ENCODE measurements around the gene KRT23. TPM values are rescaled to one million over a fixed set of nuclear protein-coding genes. Genes with fewer than 3 reads are reported as not detected.

KRT23 gene
- total RNA-seq, 1 donor from 2014 or later, result 0.60 TPM

- H3K9me3 Mint-ChIP-seq, result no peaks in the 10 kb centered on the region
- DNase-seq (ENCODE audit: low spot score), result peak; percentile 31
- H3K9me3 ChIP-seq (ENCODE audit: low read depth), result no peaks in the 10 kb centered on the region
Measured at GRCh38 chr17:40945414-40945813, 8.0 kb upstream of the KRT23 start.

GRCh38 chr17:40944531-40944930 is 7.1 kb upstream of the KRT23 start:
- H3K36me3 Mint-ChIP-seq, result no peaks in the 10 kb centered on the region
- H3K27ac Mint-ChIP-seq, result no peak overlapping the region
- Histone ChIP-seq H4K20me1 (ENCODE audit: low read depth) (no peaks in the 10 kb centered on the region), H3F3A (ENCODE audit: low read depth) (peaks cover 18% of the 10 kb centered on the region), H3K4me2 (no peak overlapping the region), H3K36me3 (no peaks in the 10 kb centered on the region), H3K4me3 (no peak overlapping the region), H3K9ac (no peak overlapping the region), H3K4me1 (peaks cover 45% of the 10 kb centered on the region), H2AFZ (replicated peaks) (no peak overlapping the region), H3K9me3 (ENCODE audit: low read depth) (no peaks in the 10 kb centered on the region), H3K27ac (peak overlapping the region; percentile 39), H3K79me2 (ENCODE audit: low read depth) (no peaks in the 10 kb centered on the region), H3K27me3 (no peaks in the 10 kb centered on the region)
- peaks cover 4% of the 10 kb centered on the region for H3K27me3 Mint-ChIP-seq (ENCODE audit: insufficient read depth, low read depth)
- TF ChIP-seq CTCF (IDR thresholded peaks at IDR 0.05) (no peak), EZH2 (IDR thresholded peaks at IDR 0.05) (no peak), EZH2phosphoT487 (IDR thresholded peaks at IDR 0.05) (no peak)
- peaks cover 6% of the 10 kb centered on the region for H3K4me1 Mint-ChIP-seq
- H3K9me3 Mint-ChIP-seq, result no peaks in the 10 kb centered on the region
- no peak overlapping the region for H3K4me3 Mint-ChIP-seq
- DNase-seq (ENCODE audit: low spot score), result no peak

More at GRCh38 chr17:40945414-40945813, 8.0 kb upstream of the KRT23 start:
- Histone ChIP-seq H3K4me2 (no peak overlapping the region), H2AFZ (replicated peaks) (no peak overlapping the region), H3K4me1 (peaks cover 46% of the 10 kb centered on the region), H3K9ac (no peak overlapping the region), H3K4me3 (no peak overlapping the region), H3F3A (ENCODE audit: low read depth) (peaks cover 22% of the 10 kb centered on the region), H3K27ac (no peak overlapping the region), H3K27me3 (no peaks in the 10 kb centered on the region), H4K20me1 (ENCODE audit: low read depth) (no peaks in the 10 kb centered on the region), H3K36me3 (no peaks in the 10 kb centered on the region), H3K79me2 (ENCODE audit: low read depth) (no peaks in the 10 kb centered on the region)
- Mint-ChIP-seq H3K27me3 (ENCODE audit: insufficient read depth, low read depth) (peaks cover 4% of the 10 kb centered on the region), H3K4me1 (peaks cover 9% of the 10 kb centered on the region), H3K36me3 (no peaks in the 10 kb centered on the region), H3K4me3 (no peak overlapping the region), H3K27ac (no peak overlapping the region)
- TF ChIP-seq EZH2 (IDR thresholded peaks at IDR 0.05), result no peak
- TF ChIP-seq CTCF (IDR thresholded peaks at IDR 0.05), result no peak
- TF ChIP-seq EZH2phosphoT487 (IDR thresholded peaks at IDR 0.05), result no peak

- H3K27me3 Mint-ChIP-seq (ENCODE audit: insufficient read depth, low read depth), result peaks cover 4% of the 10 kb centered on the region
- no peak overlapping the region for H3K9ac ChIP-seq
Measured at GRCh38 chr17:40942553-40942952, 5.1 kb upstream of the KRT23 start.

More at GRCh38 chr17:40942553-40942952, 5.1 kb upstream of the KRT23 start:
- no peaks in the 10 kb centered on the region for H3K36me3 ChIP-seq
- H3K79me2 ChIP-seq (ENCODE audit: low read depth), result no peaks in the 10 kb centered on the region
- no peak overlapping the region for H3K27ac ChIP-seq
- H2AFZ ChIP-seq (replicated peaks), result no peak overlapping the region
- H3K4me2 ChIP-seq, result no peak overlapping the region
- peaks cover 20% of the 10 kb centered on the region for H3F3A ChIP-seq (ENCODE audit: low read depth)
- H4K20me1 ChIP-seq (ENCODE audit: low read depth), result no peaks in the 10 kb centered on the region
- no peak overlapping the region for H3K4me3 ChIP-seq
- H3K27me3 ChIP-seq, result no peaks in the 10 kb centered on the region
- Mint-ChIP-seq H3K4me1 (peaks cover 5% of the 10 kb centered on the region), H3K27ac (no peak overlapping the region), H3K36me3 (no peaks in the 10 kb centered on the region), H3K9me3 (no peaks in the 10 kb centered on the region), H3K4me3 (no peak overlapping the region)
- H3K4me1 ChIP-seq, result peaks cover 40% of the 10 kb centered on the region
- DNase-seq (ENCODE audit: low spot score), result no peak
- TF ChIP-seq EZH2phosphoT487 (IDR thresholded peaks at IDR 0.05) (no peak), CTCF (IDR thresholded peaks at IDR 0.05) (no peak), EZH2 (IDR thresholded peaks at IDR 0.05) (no peak)
- no peaks in the 10 kb centered on the region for H3K9me3 ChIP-seq (ENCODE audit: low read depth)

Measured in neural progenitor cell (in vitro differentiated cells).